GM19395 (cell line): ENCODE data around the gene CEMIP.

ENCODE experiments used
- ATAC-seq: cut with Tn5 transposase; IDR thresholded peaks from one replicate; pipeline ENCODE4 v1.9.1; 2021; ENCODE audit warnings: mild to moderate bottlenecking, moderate library complexity; ENCODE audit not compliant: unreplicated experiment

Gene CEMIP

GRCh38 chr15:80997692-80998091 is 218.5 kb downstream of the CEMIP start:
- ATAC-seq: no peak

- no peak for ATAC-seq
Observed at GRCh38 chr15:80998251-80998650, 219.1 kb downstream of the CEMIP start.

- ATAC-seq: no peak
Observed at GRCh38 chr15:80999623-81000036, 220.5 kb downstream of the CEMIP start.

- ATAC-seq: no peak
Observed at GRCh38 chr15:81000144-81000623, 221.0 kb downstream of the CEMIP start.

- ATAC-seq: peak; percentile 65
Observed at GRCh38 chr15:81000624-81001151, 221.5 kb downstream of the CEMIP start, which contains the start of gene TLNRD1. Gene TLNRD1 (plus strand): TSS chr15:81000923. CDS start chr15:81002272, 1,349 bp downstream.
